ENCODE results near the gene POLR2C. TPM values are rescaled to one million over a fixed set of nuclear protein-coding genes. Genes with fewer than 3 reads are reported as not detected.

POLR2C gene
- total RNA-seq, result 10 to 100 TPM; 54.3 to 57.1 TPM

- ATAC-seq (peak; percentile 96), DNase-seq (peak; percentile 96)
- intact Hi-C loops (cut with DNase I, micrococcal nuclease), result loop anchor here (1.0 kb wide), 5 partner anchors 15 to 162 kb away; partner anchors contain the start of genes CIAPIN1 (in 2 of the 2), COQ9 (in 2 of the 2), CCDC102A (in 1 of the 2) and DOK4 (in 1 of the 2)
- no peaks in the 10 kb centered on the region for H3K27me3 Mint-ChIP-seq
- H3K4me3 Mint-ChIP-seq, result peak within 1 kb of the TSS; percentile 90
- H3K36me3 Mint-ChIP-seq (ENCODE audit: low read depth), result peaks cover 27% of the 10 kb centered on the region
- no peaks in the 10 kb centered on the region for H3K9me3 Mint-ChIP-seq (ENCODE audit: low read depth)
- CTCF ChIA-PET, result interaction anchor here (0.6 to 7.5 kb wide), 24 partner anchors 9 to 1111 kb away, joined by 3 to 63 read pairs (median 4); partner anchors contain the start of genes CIAPIN1, COQ9 and DOK4
- H3K27ac Mint-ChIP-seq, result peak within 1 kb of the TSS; percentile 99
- H3K4me1 Mint-ChIP-seq, result peaks cover 24% of the 10 kb centered on the region
- POLR2A ChIA-PET, result interaction anchor here (0.6 to 1.2 kb wide), 3 partner anchors 15 to 277 kb away, joined by 3 to 17 read pairs (median 4); partner anchors contain the start of genes CIAPIN1, COQ9 and PSME3IP1
These were observed at the start of gene POLR2C for GRCh38 chr16:57462209-57462977. POLR2C (plus strand) TSS chr16:57462679; CDS start chr16:57462725, 46 bp downstream.

GRCh38 chr16:57413301-57413730 lies 49.2 kb upstream of the POLR2C start:
- ChIA-PET CTCF (interaction anchor here (0.5 to 1.6 kb wide), 8 partner anchors 9 to 830 kb away, joined by 3 to 7 read pairs (median 4); partner anchors contain the start of gene CCL17), POLR2A (interaction anchor here (1.1 kb wide), 1 partner anchor 124 kb away, joined by 5 read pairs; no protein-coding TSS in a partner anchor)
- ATAC-seq (no peak), DNase-seq (no peak)
- H3K4me1 Mint-ChIP-seq, result peaks cover 10% of the 10 kb centered on the region
- H3K9me3 Mint-ChIP-seq (ENCODE audit: low read depth), result no peaks in the 10 kb centered on the region
- no peak overlapping the region for H3K4me3 Mint-ChIP-seq
- H3K36me3 Mint-ChIP-seq (ENCODE audit: low read depth), result no peaks in the 10 kb centered on the region
- intact Hi-C loops (cut with DNase I, micrococcal nuclease), result loop anchor here in 1 of 2 experiments (10.0 kb wide), 1 partner anchor 329 kb away; no protein-coding TSS in a partner anchor
- no peak overlapping the region for H3K27ac Mint-ChIP-seq
- no peaks in the 10 kb centered on the region for H3K27me3 Mint-ChIP-seq

GRCh38 chr16:57413733-57414132 lies 48.7 kb upstream of the POLR2C start:
- Mint-ChIP-seq H3K36me3 (ENCODE audit: low read depth) (no peaks in the 10 kb centered on the region), H3K4me3 (no peak overlapping the region), H3K9me3 (ENCODE audit: low read depth) (no peaks in the 10 kb centered on the region), H3K27ac (no peak overlapping the region), H3K27me3 (no peaks in the 10 kb centered on the region), H3K4me1 (peaks cover 13% of the 10 kb centered on the region)
- intact Hi-C loops (cut with DNase I, micrococcal nuclease), result loop anchor here in 1 of 2 experiments (10.0 kb wide), 1 partner anchor 329 kb away; no protein-coding TSS in a partner anchor
- CTCF ChIA-PET, result interaction anchor here (0.5 to 1.6 kb wide), 7 partner anchors 8 to 830 kb away, joined by 3 to 7 read pairs (median 4); partner anchors contain the start of gene CCL17
- POLR2A ChIA-PET, result interaction anchor here (0.6 kb wide), 1 partner anchor 49 kb away, joined by 5 read pairs; no protein-coding TSS in a partner anchor
- DNase-seq (no peak), ATAC-seq (no peak)

- Mint-ChIP-seq H3K27ac (no peak overlapping the region), H3K4me1 (peaks cover 19% of the 10 kb centered on the region), H3K36me3 (ENCODE audit: low read depth) (no peaks in the 10 kb centered on the region), H3K4me3 (no peak overlapping the region), H3K27me3 (no peaks in the 10 kb centered on the region), H3K9me3 (ENCODE audit: low read depth) (no peaks in the 10 kb centered on the region)
- DNase-seq (no peak), ATAC-seq (no peak)
- POLR2A ChIA-PET, result interaction anchor here (0.6 to 1.5 kb wide), 2 partner anchors 114 to 747 kb away, joined by 4 read pairs; partner anchors contain the start of gene MT1H
- intact Hi-C loops (cut with DNase I, micrococcal nuclease), result loop anchor here (2.0 to 10.0 kb wide), 3 partner anchors 39 to 331 kb away; partner anchors contain the start of genes PSME3IP1 (in 1 of the 2) and RSPRY1 (in 1 of the 2)
- CTCF ChIA-PET, result interaction anchor here (0.8 to 4.7 kb wide), 18 partner anchors 10 to 686 kb away, joined by 3 to 129 read pairs (median 6); partner anchors contain the start of genes CIAPIN1, COQ9 and NUP93
These were observed 46.4 kb upstream of the POLR2C start for GRCh38 chr16:57416084-57416483.

GRCh38 chr16:57419506-57419905 lies 43.0 kb upstream of the POLR2C start:
- no peak for ATAC-seq
- POLR2A ChIA-PET, result no interaction called here
- Mint-ChIP-seq H3K36me3 (ENCODE audit: low read depth) (no peaks in the 10 kb centered on the region), H3K9me3 (ENCODE audit: low read depth) (no peaks in the 10 kb centered on the region), H3K27me3 (no peaks in the 10 kb centered on the region), H3K4me1 (peaks cover 19% of the 10 kb centered on the region), H3K27ac (no peak overlapping the region), H3K4me3 (no peak overlapping the region)
- CTCF ChIA-PET, result interaction anchor here (0.6 to 4.7 kb wide), 20 partner anchors 10 to 753 kb away, joined by 3 to 129 read pairs (median 4); partner anchors contain the start of genes CIAPIN1 and COQ9
- DNase-seq, result no peak
- intact Hi-C loops (cut with DNase I, micrococcal nuclease), result loop anchor here (1.0 to 10.0 kb wide), 5 partner anchors 99 to 335 kb away; partner anchors contain the start of genes PSME3IP1 (in 1 of the 2) and RSPRY1 (in 1 of the 2)

- POLR2A ChIA-PET, result no interaction called here
- no peak overlapping the region for H3K27ac Mint-ChIP-seq
These were observed 40.2 kb upstream of the POLR2C start for GRCh38 chr16:57422026-57422944.

GRCh38 chr16:57423152-57423551 lies 39.3 kb upstream of the POLR2C start:
- Mint-ChIP-seq H3K9me3 (ENCODE audit: low read depth) (no peaks in the 10 kb centered on the region), H3K4me3 (no peak overlapping the region), H3K27me3 (no peaks in the 10 kb centered on the region), H3K36me3 (ENCODE audit: low read depth) (peaks cover 4% of the 10 kb centered on the region), H3K27ac (no peak overlapping the region), H3K4me1 (peaks cover 8% of the 10 kb centered on the region)
- ChIA-PET CTCF (interaction anchor here (1.4 to 2.1 kb wide), 3 partner anchors 9 to 97 kb away, joined by 3 to 8 read pairs (median 6); no protein-coding TSS in a partner anchor), POLR2A (no interaction called here)
- DNase-seq, result no peak
- intact Hi-C loops (cut with DNase I, micrococcal nuclease), result no loop called here
- no peak for ATAC-seq

More at GRCh38 chr16:57422026-57422944, 40.2 kb upstream of the POLR2C start:
- intact Hi-C loops (cut with DNase I, micrococcal nuclease), result no loop called here
- Mint-ChIP-seq H3K4me3 (no peak overlapping the region), H3K36me3 (ENCODE audit: low read depth) (peaks cover 4% of the 10 kb centered on the region), H3K27me3 (no peaks in the 10 kb centered on the region), H3K9me3 (ENCODE audit: low read depth) (no peaks in the 10 kb centered on the region), H3K4me1 (peaks cover 12% of the 10 kb centered on the region)
- no peak for DNase-seq
- CTCF ChIA-PET, result interaction anchor here (0.8 to 2.0 kb wide), 6 partner anchors 9 to 120 kb away, joined by 3 to 8 read pairs (median 4); partner anchors contain the start of gene POLR2C
- no peak for ATAC-seq

- no peaks in the 10 kb centered on the region for H3K27me3 Mint-ChIP-seq
- DNase-seq (no peak), ATAC-seq (no peak)
- H3K4me1 Mint-ChIP-seq, result no peaks in the 10 kb centered on the region
- no peak overlapping the region for H3K4me3 Mint-ChIP-seq
- H3K27ac Mint-ChIP-seq, result no peak overlapping the region
- no peaks in the 10 kb centered on the region for H3K9me3 Mint-ChIP-seq (ENCODE audit: low read depth)
- POLR2A ChIA-PET, result no interaction called here
- CTCF ChIA-PET, result interaction anchor here (0.6 to 2.1 kb wide), 5 partner anchors 8 to 267 kb away, joined by 3 to 6 read pairs (median 3); no protein-coding TSS in a partner anchor
- H3K36me3 Mint-ChIP-seq (ENCODE audit: low read depth), result peaks cover 17% of the 10 kb centered on the region
- intact Hi-C loops (cut with DNase I, micrococcal nuclease), result no loop called here
These were observed 37.9 kb upstream of the POLR2C start for GRCh38 chr16:57424583-57424982.

GRCh38 chr16:57426356-57426755 lies 36.1 kb upstream of the POLR2C start:
- Mint-ChIP-seq H3K27me3 (no peaks in the 10 kb centered on the region), H3K36me3 (ENCODE audit: low read depth) (peaks cover 31% of the 10 kb centered on the region), H3K4me1 (no peaks in the 10 kb centered on the region), H3K9me3 (ENCODE audit: low read depth) (no peaks in the 10 kb centered on the region), H3K27ac (no peak overlapping the region), H3K4me3 (no peak overlapping the region)
- POLR2A ChIA-PET, result no interaction called here
- ATAC-seq (no peak), DNase-seq (no peak)
- CTCF ChIA-PET, result interaction anchor here (0.6 to 1.5 kb wide), 3 partner anchors 8 to 37 kb away, joined by 3 to 6 read pairs (median 3); no protein-coding TSS in a partner anchor
- intact Hi-C loops (cut with DNase I, micrococcal nuclease), result no loop called here

- H3K27ac Mint-ChIP-seq, result no peak overlapping the region
- H3K4me3 Mint-ChIP-seq, result no peak overlapping the region
- H3K36me3 Mint-ChIP-seq (ENCODE audit: low read depth), result peaks cover 35% of the 10 kb centered on the region
- no peak for DNase-seq
- intact Hi-C loops (cut with DNase I, micrococcal nuclease), result no loop called here
- ChIA-PET CTCF (interaction anchor here (0.7 to 1.5 kb wide), 2 partner anchors 9 to 24 kb away, joined by 3 to 6 read pairs; no protein-coding TSS in a partner anchor), POLR2A (no interaction called here)
- H3K4me1 Mint-ChIP-seq, result peaks cover under 1% of the 10 kb centered on the region
- no peaks in the 10 kb centered on the region for H3K27me3 Mint-ChIP-seq
- no peak for ATAC-seq
- no peaks in the 10 kb centered on the region for H3K9me3 Mint-ChIP-seq (ENCODE audit: low read depth)
These were observed 35.2 kb upstream of the POLR2C start for GRCh38 chr16:57427307-57427706.
